Right ventricle myocardium inferior (tissue), 1 donor: ENCODE measurements around the gene SORBS1. TPM values are rescaled to one million over a fixed set of nuclear protein-coding genes. Genes with fewer than 3 reads are reported as not detected.
"Not testable (repeated sequence)": the region's sequence is repeated elsewhere in the genome, so short reads cannot be mapped to it uniquely, and the experiment has no call there.

ENCODE experiments used
- ATAC-seq: fragments of 200-7000 bp; cut with Tn5 transposase; one replicate; pipeline ENCODE4 v1.9.1; 2020; ENCODE audit warnings: mild to moderate bottlenecking, moderate library complexity
- DNase-seq: peaks from one replicate; pipeline ENCODE4 v3.0.0; 2021; ENCODE audit errors: missing footprints
- intact Hi-C: fragments of 100-400 bp; cut with DNase I; formaldehyde crosslinking; loops from one replicate; pipeline ENCODE4 v1.11.0; 2022
- total RNA-seq: library from RNA; stranded (reverse); fragmentation: NEBNext Ultra II Directional; extraction: Animal tissue kit (Norgen Biotek cat#: 25700); gene quantifications from one replicate; pipeline ENCODE4 v1.2.1, GENCODE V29; 2021
- donor health status: DM: no; HTN: yes; CAD: no; lungs with severe emphysema.

SORBS1 gene
- total RNA-seq, 1 donor from 2014 or later = 666 TPM

- DNase-seq = no peak
- intact Hi-C loops = loop anchor here (5.0 kb wide), 2 partner anchors 36 to 44 kb away; no protein-coding TSS in a partner anchor
- no peak for ATAC-seq
These were observed 84.5 kb downstream of the SORBS1 start for GRCh38 chr10:95476469-95477174.

- ATAC-seq = no peak
- intact Hi-C loops = loop anchor here (2.0 to 5.0 kb wide), 5 partner anchors 31 to 85 kb away; partner anchors contain the start of gene SORBS1
- DNase-seq = no peak
These were observed 85.2 kb downstream of the SORBS1 start for GRCh38 chr10:95475827-95476468.

- DNase-seq = no peak
- intact Hi-C loops = loop anchor here (2.0 to 5.0 kb wide), 5 partner anchors 30 to 86 kb away; partner anchors contain the start of gene SORBS1
- ATAC-seq = peak; percentile 34
These were observed 86.2 kb downstream of the SORBS1 start for GRCh38 chr10:95475003-95475383.

- intact Hi-C loops = loop anchor here (2.0 to 5.0 kb wide), 6 partner anchors 30 to 128 kb away; partner anchors contain the start of gene SORBS1
- no peak for DNase-seq
- peak; percentile 78 for ATAC-seq
These were observed 86.8 kb downstream of the SORBS1 start for GRCh38 chr10:95474228-95475002.

- ATAC-seq (no peak), DNase-seq (no peak)
- intact Hi-C loops = loop anchor here (5.0 kb wide), 1 partner anchor 130 kb away; no protein-coding TSS in a partner anchor
These were observed 88.7 kb downstream of the SORBS1 start for GRCh38 chr10:95472304-95473088.

- intact Hi-C loops = loop anchor here (5.0 kb wide), 1 partner anchor 133 kb away; no protein-coding TSS in a partner anchor
- ATAC-seq (no peak), DNase-seq (no peak)
These were observed 91.5 kb downstream of the SORBS1 start for GRCh38 chr10:95469676-95470075.

GRCh38 chr10:95469251-95469650 lies 91.9 kb downstream of the SORBS1 start:
- ATAC-seq (no peak), DNase-seq (no peak)
- intact Hi-C loops = no loop called here

- intact Hi-C loops, ATAC-seq, DNase-seq: not testable (repeated sequence)
These were observed 93.5 kb downstream of the SORBS1 start for GRCh38 chr10:95467642-95468041.

- DNase-seq = no peak
- peak; percentile 77 for ATAC-seq
- intact Hi-C loops = no loop called here
These were observed 94.0 kb downstream of the SORBS1 start for GRCh38 chr10:95467162-95467599.

GRCh38 chr10:95466436-95466835 lies 94.7 kb downstream of the SORBS1 start:
- ATAC-seq (no peak), DNase-seq (no peak)
- intact Hi-C loops = no loop called here

GRCh38 chr10:95464280-95464679 lies 96.9 kb downstream of the SORBS1 start:
- ATAC-seq (no peak), DNase-seq (no peak)
- intact Hi-C loops = no loop called here

- intact Hi-C loops = loop anchor here (2.0 kb wide), 1 partner anchor 16 kb away; no protein-coding TSS in a partner anchor
- no peak for DNase-seq
- ATAC-seq = peak; percentile 30
These were observed 98.2 kb downstream of the SORBS1 start for GRCh38 chr10:95462740-95463667.

GRCh38 chr10:95461611-95462010 lies 99.6 kb downstream of the SORBS1 start:
- intact Hi-C loops = loop anchor here (2.0 kb wide), 1 partner anchor 15 kb away; no protein-coding TSS in a partner anchor
- ATAC-seq = no peak

GRCh38 chr10:95459446-95460045 lies 101.6 kb downstream of the SORBS1 start:
- no peak for ATAC-seq
- no peak for DNase-seq
- intact Hi-C loops = no loop called here

More at GRCh38 chr10:95461611-95462010, 99.6 kb downstream of the SORBS1 start:
- no peak for DNase-seq

GRCh38 chr10:95458871-95459270 lies 102.3 kb downstream of the SORBS1 start:
- intact Hi-C loops = no loop called here
- ATAC-seq = no peak
- no peak for DNase-seq

GRCh38 chr10:95458014-95458413 lies 103.2 kb downstream of the SORBS1 start:
- no peak for DNase-seq
- intact Hi-C loops = no loop called here
- ATAC-seq = no peak
